Smooth muscle cell (in vitro differentiated cells): Measurements from ENCODE around the gene NOC2L. TPM values are rescaled to one million over a fixed set of nuclear protein-coding genes. Genes with fewer than 3 reads are reported as not detected.

Source experiments
- DNase-seq: peaks from one replicate; lab custom pipeline; 2025; ENCODE audit not compliant: unreplicated experiment; lab: John Stamatoyannopoulos, UW
- H2AFZ ChIP-seq: fragments of 200-600 bp; sonication (generic); 2 replicates; pipeline ENCODE4 v1.6.0; 2016; ENCODE audit warnings: antibody characterized with exemption, low read depth, mild to moderate bottlenecking
- H3F3A ChIP-seq: fragments of 200-600 bp; sonication (generic); 2 replicates; pipeline ENCODE4 v1.6.0; 2017; ENCODE audit warnings: antibody characterized with exemption, low read depth
- H3K27ac ChIP-seq: fragments of 200-600 bp; sonication (generic); 2 replicates; pipeline ENCODE4 v1.5.1; 2016; ENCODE audit warnings: low read depth, mild to moderate bottlenecking
- H3K27me3 ChIP-seq: fragments of 200-600 bp; sonication (generic); 2 replicates; pipeline ENCODE4 v1.6.1; 2016; ENCODE audit warnings: low read depth, mild to moderate bottlenecking
- H3K36me3 ChIP-seq: fragments of 200-600 bp; sonication (generic); 2 replicates; pipeline ENCODE4 v1.5.1; 2016; ENCODE audit warnings: low read depth
- H3K4me1 ChIP-seq: fragments of 200-600 bp; sonication (generic); 2 replicates; pipeline ENCODE4 v1.5.1; 2016; ENCODE audit warnings: low read depth
- H3K4me2 ChIP-seq: fragments of 200-600 bp; sonication (generic); 2 replicates; pipeline ENCODE4 v1.6.0; 2016; ENCODE audit warnings: mild to moderate bottlenecking
- H3K4me3 ChIP-seq: fragments of 200-600 bp; sonication (generic); 2 replicates; pipeline ENCODE4 v1.5.1; 2016; ENCODE audit warnings: mild to moderate bottlenecking
- H3K79me2 ChIP-seq: fragments of 200-600 bp; sonication (generic); 2 replicates; pipeline ENCODE4 v1.6.0; 2016; ENCODE audit warnings: low read depth, mild to moderate bottlenecking
- H3K9ac ChIP-seq: fragments of 200-600 bp; sonication (generic); 2 replicates; pipeline ENCODE4 v1.6.0; 2016; ENCODE audit warnings: low read depth
- H3K9me3 ChIP-seq: fragments of 200-600 bp; sonication (generic); replicated peaks from 2 replicates; pipeline ENCODE4 v1.5.1; 2016; ENCODE audit warnings: low read depth
- H4K20me1 ChIP-seq: fragments of 200-600 bp; sonication (generic); 2 replicates; pipeline ENCODE4 v1.6.0; 2016; ENCODE audit warnings: low read depth
- WGBS: methylation state at CpG from one replicate; pipeline ENCODE4 v1.1.7; 2016; ENCODE audit warnings: low lambda C conversion rate; 5-methylcytosine and 5-hydroxymethylcytosine counted together
- polyA plus RNA-seq: library from polyadenylated mRNA; unstranded; fragments of >200 nt; fragmentation: Nextera tagmentation; extraction: Ambion mirVana; gene quantifications from 2 replicates; pipeline ENCODE4 v1.2.1, GENCODE V29; 2016
- total RNA-seq: library from RNA; depleted of rRNA; stranded (reverse); fragments of >200 nt; gene quantifications from 2 replicates; pipeline ENCODE4 v1.2.3, GENCODE V29; 2014
- TF ChIP-seq, protein P1 (sequence below): fragments of 200-600 bp; sonication (generic); IDR thresholded peaks from 2 replicates; pipeline ENCODE4 v1.5.1; 2017; ENCODE audit warnings: borderline replicate concordance, mild to moderate bottlenecking, antibody characterized with exemption; ENCODE audit not compliant: insufficient read depth, poor library complexity, severe bottlenecking

The NOC2L gene
- total and polyA plus RNA-seq, 2 experiments from 2014 or later, result 38.9 to 64.0 TPM

DNA sequence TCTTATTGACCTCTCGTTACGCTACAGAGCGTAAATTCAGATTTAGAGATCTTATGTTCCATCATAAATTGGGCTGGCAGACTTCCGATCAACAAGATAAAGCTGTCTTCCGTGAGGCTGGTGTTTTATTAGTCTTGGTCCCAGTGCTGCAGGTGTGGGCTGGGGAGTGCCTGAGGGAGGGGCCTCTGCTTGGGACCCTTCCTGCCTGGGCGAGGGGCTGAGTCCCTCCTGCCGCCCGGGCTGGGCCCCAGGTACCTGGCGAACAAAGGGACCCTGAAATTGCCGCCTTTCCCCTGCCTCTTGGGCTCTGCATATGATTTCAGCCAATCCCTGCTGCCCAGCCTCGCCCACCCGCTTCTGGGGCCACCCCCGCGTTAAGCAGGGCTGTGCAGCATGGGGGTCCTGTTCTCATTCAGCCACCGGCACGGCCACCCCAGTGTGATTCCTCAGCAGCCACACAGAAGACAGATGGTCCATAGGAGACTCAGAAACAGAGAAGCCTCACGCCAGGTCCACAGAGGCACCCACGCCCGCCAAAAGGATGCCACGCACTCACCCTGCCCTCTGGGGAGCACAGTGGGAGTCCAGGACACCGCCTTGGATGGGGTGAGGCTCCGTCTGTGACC lies 41.5 kb downstream of the NOC2L start:
- Histone ChIP-seq H3K27ac (no peak overlapping the region), H3K79me2 (no peaks in the 10 kb centered on the region), H3K27me3 (no peaks in the 10 kb centered on the region), H4K20me1 (peaks cover 10% of the 10 kb centered on the region), H3K9me3 (no peaks in the 10 kb centered on the region), H3K4me2 (no peak overlapping the region), H3K4me3 (no peak overlapping the region), H3K4me1 (peaks cover 6% of the 10 kb centered on the region), H3F3A (no peaks in the 10 kb centered on the region), H3K9ac (no peak overlapping the region), H3K36me3 (no peaks in the 10 kb centered on the region), H2AFZ (no peak overlapping the region)
- no peak for DNase-seq
- TF ChIP-seq, protein P1, sequence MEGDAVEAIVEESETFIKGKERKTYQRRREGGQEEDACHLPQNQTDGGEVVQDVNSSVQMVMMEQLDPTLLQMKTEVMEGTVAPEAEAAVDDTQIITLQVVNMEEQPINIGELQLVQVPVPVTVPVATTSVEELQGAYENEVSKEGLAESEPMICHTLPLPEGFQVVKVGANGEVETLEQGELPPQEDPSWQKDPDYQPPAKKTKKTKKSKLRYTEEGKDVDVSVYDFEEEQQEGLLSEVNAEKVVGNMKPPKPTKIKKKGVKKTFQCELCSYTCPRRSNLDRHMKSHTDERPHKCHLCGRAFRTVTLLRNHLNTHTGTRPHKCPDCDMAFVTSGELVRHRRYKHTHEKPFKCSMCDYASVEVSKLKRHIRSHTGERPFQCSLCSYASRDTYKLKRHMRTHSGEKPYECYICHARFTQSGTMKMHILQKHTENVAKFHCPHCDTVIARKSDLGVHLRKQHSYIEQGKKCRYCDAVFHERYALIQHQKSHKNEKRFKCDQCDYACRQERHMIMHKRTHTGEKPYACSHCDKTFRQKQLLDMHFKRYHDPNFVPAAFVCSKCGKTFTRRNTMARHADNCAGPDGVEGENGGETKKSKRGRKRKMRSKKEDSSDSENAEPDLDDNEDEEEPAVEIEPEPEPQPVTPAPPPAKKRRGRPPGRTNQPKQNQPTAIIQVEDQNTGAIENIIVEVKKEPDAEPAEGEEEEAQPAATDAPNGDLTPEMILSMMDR, result no peak
- 76% methylated on average over 21 of the region's 22 CpGs for WGBS

DNA sequence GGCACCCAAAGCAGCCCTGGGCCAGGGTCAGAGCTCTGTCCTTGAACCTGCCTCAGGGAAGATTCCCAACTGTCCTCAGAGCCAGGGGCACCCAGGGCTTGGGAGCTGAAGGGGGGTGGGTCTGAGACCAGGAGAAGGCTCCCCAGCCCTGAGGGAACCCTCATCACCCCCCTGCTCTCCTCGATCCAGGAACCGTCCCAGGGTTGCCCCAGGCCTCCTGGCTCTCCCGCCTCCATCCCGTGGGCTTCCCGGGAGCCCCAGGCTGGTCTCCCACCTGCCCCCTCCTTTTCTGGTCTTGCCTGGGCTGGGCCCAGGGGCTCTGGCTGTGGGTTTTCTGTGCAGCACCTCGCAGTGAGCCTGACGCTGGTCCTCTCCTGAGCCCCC lies 42.0 kb downstream of the NOC2L start:
- Histone ChIP-seq H3K27me3 (no peaks in the 10 kb centered on the region), H3F3A (no peaks in the 10 kb centered on the region), H3K27ac (no peak overlapping the region), H3K9ac (no peak overlapping the region), H3K9me3 (no peaks in the 10 kb centered on the region), H2AFZ (no peak overlapping the region), H3K4me3 (no peak overlapping the region), H4K20me1 (peaks cover 5% of the 10 kb centered on the region), H3K4me1 (peaks cover 6% of the 10 kb centered on the region), H3K4me2 (no peak overlapping the region), H3K79me2 (no peaks in the 10 kb centered on the region), H3K36me3 (no peaks in the 10 kb centered on the region)
- TF ChIP-seq, protein P1, result no peak
- 55% methylated on average over 7 of the region's 7 CpGs for WGBS
- DNase-seq, result no peak

DNA sequence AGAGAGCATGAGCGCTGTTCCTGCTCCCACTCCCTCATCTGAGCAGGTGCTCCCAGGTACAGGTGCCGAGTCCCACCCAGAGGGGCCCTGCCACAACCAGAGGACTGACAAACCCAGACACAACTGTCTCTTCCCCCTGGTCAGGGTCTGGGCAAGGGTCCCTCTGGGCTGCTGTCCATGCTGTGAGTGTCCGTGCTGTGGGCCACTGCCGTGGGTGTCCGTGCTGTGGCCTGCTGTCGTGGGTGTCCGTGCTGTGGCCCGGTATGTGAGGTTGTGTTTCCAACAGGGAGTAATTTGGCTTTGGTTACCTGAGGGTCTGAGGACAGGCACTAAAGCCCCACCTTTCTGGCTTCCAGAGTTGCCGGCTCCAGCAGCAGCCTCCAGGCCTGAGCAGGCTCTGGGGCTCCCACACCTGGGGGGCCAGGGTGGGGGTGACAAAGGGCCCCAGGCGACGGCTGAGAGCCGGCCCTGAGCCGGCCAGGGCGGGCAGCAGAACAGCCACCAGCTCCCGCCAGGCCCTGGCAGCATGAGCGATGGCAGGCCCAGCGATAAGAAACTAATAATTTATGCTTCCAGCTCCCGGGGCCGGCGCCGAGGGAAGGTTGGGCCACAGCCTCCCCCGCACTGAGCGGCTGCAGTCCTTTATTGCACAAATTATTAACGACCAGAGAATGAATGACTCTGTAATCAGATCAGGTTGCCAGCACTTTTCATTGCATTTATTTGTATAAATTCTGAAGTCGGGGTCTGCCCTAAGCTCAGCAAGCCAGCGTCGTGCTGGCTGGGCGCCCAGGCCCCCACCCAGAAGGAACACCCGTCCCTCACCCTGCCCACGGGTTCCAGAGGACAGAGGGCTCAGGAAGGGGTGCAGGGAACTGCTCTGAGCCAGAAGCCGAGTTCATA lies 42.6 kb downstream of the NOC2L start:
- Histone ChIP-seq H3K9me3 (no peaks in the 10 kb centered on the region), H3K79me2 (no peaks in the 10 kb centered on the region), H3K27me3 (no peaks in the 10 kb centered on the region), H3K4me1 (peaks cover 6% of the 10 kb centered on the region), H3K9ac (no peak overlapping the region), H3K27ac (no peak overlapping the region), H3K4me3 (no peak overlapping the region), H2AFZ (no peak overlapping the region), H3F3A (no peaks in the 10 kb centered on the region), H3K36me3 (no peaks in the 10 kb centered on the region), H3K4me2 (peak overlapping the region; percentile 31), H4K20me1 (no peaks in the 10 kb centered on the region)
- WGBS, result 56% methylated on average over 30 of the region's 31 CpGs
- DNase-seq, result no peak
- TF ChIP-seq, protein P1, result no peak
